HCEC 1CT (cell line): ENCODE data around the gene ZBTB24.

ENCODE experiments used
- DNase-seq: peaks from one replicate; pipeline ENCODE4 v3.0.0-alpha.2; 2017

ZBTB24 gene

GRCh38 chr6:109498052-109498451, 15.0 kb upstream of the ZBTB24 start:
- no peak for DNase-seq

DNA sequence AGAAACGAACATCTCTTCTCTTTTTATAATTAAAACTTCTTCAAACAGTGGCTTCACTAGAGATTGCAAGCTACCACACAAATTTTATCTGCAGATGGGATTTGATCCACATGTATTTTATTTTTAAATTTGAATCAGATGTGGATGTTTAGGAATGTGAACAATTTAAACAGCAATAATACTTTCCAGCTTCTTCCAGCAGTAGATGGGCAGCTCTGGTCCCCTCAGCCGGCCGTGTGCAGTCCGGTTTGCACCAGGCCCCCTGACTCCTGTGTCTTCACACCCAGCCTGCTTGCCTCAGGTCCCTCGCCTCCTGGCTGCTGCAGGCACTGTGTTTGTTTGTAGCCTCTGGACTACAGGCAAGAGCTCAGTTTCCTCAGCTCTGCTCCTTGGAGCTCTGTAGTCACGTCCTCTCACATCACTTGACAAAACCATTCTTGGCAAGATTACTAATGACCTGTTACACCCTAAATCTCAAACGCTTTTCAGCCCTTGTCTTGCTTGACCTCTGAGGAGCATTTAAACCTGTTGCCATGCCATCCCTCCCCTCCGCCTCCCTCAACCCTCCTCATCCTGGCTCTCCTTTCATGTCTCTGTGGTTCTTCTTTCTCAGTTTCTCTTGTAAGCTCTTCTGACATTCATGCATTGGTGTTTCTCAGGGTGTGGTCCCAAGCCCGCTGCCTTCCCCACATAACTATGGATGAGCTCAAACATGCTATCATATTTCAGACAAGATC, 13.2 kb upstream of the ZBTB24 start:
- no peak for DNase-seq

DNA sequence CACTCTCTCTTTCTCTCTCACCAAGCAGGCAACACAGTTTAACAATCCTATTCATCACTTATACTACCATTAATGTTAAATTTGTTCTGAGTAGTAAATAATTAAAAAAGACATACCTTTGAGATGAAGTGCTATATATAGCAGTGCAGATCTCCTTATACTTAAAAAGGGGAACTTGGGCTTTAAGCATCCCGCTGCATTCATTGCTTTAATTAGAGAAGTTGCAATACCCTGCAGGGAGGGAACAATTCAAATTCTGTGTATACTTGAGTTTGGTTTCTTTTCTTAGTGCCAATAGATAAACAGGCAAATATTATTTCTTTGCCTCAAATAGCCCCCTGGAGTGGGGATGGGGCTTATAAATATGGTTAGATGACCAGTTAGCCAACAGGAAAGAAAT, 10.8 kb upstream of the ZBTB24 start:
- no peak for DNase-seq

GRCh38 chr6:109491207-109491938, 8.4 kb upstream of the ZBTB24 start:
- peak; percentile 27 for DNase-seq

DNA sequence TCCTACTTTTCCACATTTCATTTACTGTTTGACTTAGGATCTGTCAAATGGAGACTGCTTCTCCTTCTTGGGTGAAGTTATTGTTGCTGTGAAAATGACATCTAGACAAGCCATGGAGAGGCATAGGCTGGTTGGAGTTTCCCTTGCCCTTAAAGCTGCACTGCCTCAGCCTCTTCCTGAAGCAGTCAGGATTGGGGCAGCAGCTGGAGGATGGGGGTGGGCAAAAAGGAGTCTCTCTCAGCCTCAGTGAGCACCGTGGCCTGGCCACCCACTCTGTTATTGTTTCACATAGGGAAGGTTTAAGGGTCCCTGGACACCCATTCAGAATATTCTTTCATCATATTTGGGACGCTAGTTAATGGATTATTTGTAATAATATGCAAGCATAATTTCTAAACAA, 7.7 kb upstream of the ZBTB24 start:
- no peak for DNase-seq

GRCh38 chr6:109488001-109488400, 5.0 kb upstream of the ZBTB24 start:
- DNase-seq: no peak

DNA sequence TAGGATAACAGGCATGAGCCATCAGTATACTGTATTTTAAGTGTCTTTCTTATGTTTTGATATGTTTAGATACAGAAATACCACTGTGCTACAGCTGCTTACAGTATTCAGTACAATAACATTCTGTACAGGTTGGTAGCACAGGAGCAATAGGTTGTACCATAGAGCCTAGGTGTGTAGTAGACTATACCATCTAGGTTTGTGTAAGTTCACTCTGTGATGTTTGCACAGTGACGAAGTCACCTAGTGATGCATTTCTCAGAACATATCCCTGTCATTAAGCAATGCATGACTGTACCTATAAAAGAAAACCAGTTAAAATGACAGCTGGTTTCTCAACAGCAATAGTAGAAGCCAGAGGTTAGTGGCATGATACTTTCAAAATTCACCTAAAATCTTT, 3.0 kb upstream of the ZBTB24 start:
- DNase-seq: no peak

DNA sequence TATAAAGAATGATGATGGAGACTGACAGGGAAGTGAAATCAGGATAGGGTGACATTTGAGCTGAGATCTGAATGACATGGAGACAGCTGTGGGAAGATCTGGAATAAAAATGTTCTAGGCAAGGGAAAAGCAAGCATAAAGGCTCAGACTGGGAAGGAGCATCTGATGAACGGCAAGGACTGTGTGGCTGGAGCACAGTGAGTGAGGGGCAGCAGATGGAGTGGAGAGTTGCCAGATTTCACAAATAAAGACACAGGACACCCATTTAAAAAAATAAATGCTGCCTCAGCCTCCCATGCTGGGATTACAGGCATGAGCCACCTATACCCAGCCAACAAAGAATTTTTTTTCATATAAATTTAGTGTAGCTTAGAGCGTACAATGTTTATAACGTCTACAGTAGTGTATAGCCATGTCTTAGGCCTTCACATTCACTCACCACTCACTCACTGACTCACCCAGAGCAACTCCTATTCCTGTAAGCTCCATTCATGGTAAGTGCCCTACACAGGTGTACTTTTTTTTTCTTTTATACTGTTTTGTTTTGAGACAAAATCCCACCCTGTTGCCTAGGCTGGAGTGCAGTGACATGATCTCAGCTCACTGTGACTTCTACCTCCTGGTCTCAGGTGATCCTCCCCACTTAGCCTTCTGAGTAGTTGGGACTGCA, 2.4 kb upstream of the ZBTB24 start:
- DNase-seq: no peak

- no peak for DNase-seq
Observed at GRCh38 chr6:109484122-109484521, 1.1 kb upstream of the ZBTB24 start.

GRCh38 chr6:109483735-109484057, 677 bp upstream of the ZBTB24 start:
- no peak for DNase-seq

GRCh38 chr6:109480993-109481480, 2.0 kb downstream of the ZBTB24 start:
- no peak for DNase-seq

DNA sequence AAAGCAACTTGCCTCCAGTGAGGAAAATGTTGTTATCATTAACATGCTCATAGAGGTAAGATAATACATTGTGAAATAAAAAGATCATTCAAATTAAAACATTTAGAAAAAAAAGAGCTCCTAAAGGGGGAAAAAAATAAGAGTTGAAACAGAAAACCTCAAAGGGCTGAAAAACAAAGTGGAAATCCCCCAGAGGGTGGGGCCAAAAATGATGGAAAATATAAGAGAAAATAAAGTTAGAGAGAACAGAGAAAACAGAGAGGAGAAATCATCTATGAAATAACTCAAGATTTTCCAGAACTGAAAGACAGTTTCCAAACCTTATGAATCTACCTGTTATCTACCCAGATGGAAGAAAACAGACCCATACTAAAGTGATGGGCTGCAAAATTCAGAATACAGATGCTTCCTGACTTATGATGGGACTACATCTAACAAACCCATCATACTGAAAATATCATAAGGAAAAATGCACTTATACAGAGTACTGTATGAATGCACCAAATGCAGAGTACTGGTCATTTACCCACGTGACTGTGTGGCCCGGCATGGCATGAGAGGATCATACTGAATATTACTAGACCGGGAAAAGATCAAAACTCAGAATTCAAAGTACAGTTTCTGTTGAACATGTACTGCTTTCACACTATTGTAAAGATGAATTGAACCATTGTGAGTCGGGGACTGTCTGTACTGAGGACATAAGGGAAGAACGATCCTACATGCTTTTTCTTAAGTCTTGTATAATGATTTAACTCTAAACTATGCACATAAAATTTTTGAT, 4.0 kb downstream of the ZBTB24 start:
- DNase-seq: no peak

DNA sequence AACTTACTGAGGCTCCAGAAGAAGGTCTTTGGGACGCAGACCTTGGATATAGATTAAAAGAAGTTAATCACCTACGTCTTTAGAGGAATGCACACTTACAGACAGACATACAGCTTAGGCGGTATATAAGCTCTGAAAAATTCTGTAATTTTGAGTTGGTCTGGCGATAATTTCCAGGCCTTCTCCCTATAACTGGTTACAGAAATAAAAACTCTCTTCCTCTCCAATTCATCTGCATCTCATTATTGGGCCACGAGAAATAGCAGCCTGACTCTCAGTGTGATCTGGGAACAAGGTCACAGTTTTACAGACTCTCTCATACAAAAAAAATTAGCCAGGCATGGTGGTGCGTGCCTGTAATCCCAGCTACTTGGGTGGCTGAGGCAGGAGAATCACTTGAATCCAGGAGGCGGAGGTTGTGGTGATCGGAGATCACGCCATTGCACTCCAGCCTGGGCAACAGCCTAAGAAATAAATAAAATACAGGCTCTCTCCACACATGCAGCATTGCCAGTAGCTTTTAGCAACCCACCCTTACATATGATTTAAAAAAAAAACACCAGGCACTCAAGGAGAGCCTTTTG, 4.7 kb downstream of the ZBTB24 start:
- DNase-seq: no peak

DNA sequence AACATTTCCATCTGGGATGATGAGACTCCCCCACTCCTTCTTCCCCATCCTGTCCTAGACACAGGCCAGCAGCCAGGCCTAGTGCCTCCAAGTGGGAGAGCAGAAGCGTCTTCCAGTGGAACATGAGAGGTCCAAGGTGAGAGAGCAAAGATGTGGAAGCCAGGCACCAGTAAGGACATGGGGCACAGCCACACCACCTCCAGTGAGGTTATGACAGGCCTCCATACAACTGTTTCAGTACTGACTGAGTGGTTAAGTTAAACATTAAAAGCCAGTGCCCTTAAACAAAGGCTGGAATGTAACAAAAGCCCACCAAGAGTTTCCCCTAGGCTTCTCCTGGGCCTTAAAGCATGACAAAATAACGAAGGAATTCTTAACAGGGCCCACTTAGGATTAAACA, 5.3 kb downstream of the ZBTB24 start:
- no peak for DNase-seq

DNA sequence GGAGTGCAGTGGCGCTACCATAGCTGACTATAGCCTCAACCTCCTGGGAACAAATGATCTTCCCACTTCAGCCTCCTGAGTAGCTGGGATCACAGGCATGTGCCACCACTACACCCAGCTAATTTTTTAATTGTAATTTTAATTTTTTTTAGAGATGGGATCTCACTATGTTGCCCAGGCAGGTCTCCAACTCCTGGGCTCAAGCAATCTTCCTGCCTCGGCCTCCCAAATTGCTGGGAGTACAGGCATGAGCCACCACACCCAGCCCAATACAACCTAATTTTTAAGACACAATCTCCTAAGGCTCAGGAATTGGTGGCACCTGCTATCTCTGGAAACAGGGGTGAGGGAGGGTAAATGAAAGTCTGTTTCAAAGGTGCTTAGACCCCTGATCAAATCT, 5.8 kb downstream of the ZBTB24 start:
- DNase-seq: no peak

GRCh38 chr6:109475625-109476024, 7.4 kb downstream of the ZBTB24 start:
- DNase-seq: no peak

GRCh38 chr6:109474995-109475394, 8.0 kb downstream of the ZBTB24 start:
- no peak for DNase-seq

- no peak for DNase-seq
Observed at GRCh38 chr6:109473120-109473519, 9.9 kb downstream of the ZBTB24 start.

- no peak for DNase-seq
Observed at GRCh38 chr6:109472132-109472995, 10.7 kb downstream of the ZBTB24 start.

- DNase-seq: no peak
Observed at GRCh38 chr6:109471105-109471810, 11.8 kb downstream of the ZBTB24 start.

GRCh38 chr6:109469591-109470189, 13.3 kb downstream of the ZBTB24 start:
- DNase-seq: no peak
